Measurements from ENCODE around the gene KLHL36. TPM values are rescaled to one million over a fixed set of nuclear protein-coding genes. Genes with fewer than 3 reads are reported as not detected.
"Not testable (repeated sequence)": the region's sequence is repeated elsewhere in the genome, so short reads cannot be mapped to it uniquely, and the experiment has no call there.

Gene KLHL36
- total RNA-seq, 1 donor from 2014 or later = 59.8 TPM

DNA sequence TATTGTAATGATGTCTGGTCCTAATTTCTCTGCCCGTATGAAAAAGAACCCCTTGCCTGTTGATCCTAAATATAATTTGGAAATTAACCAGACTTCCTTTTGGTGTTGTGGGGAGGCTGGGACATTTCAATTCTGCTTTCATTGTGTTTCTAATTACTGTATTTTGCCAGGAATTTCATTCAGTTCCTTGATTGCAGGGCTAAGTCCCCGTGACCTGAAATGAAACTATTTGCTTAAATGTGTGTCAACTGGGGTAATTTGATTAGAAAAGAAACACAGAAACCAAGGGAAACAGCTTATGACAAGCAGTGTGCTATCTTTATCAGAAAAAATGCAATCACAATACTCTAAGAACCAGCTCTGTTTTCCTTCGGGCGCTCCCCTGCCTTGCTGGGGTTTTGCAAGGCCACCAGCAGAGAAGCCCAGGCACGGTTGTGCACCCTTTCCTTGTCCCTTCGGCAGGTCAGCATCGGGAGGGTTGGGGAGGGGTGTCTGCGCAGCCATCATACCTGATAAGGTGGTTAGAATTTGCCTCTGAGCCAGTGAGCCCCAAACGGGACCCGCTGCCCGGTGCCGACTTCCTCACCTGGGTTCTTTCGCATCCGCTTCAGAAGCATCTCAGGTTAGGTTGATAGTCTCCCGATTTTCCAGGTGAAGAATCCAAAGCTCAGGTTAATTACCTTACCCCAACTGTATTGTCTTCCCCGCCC lies 19.4 kb downstream of the KLHL36 start:
- intact Hi-C loops (cut with micrococcal nuclease) = no loop called here

GRCh38 chr16:84670063-84670462 lies 21.8 kb downstream of the KLHL36 start:
- intact Hi-C loops (cut with micrococcal nuclease) = no loop called here

- intact Hi-C loops (cut with micrococcal nuclease) = loop anchor here (1.0 to 2.0 kb wide), 5 partner anchors 28 to 66 kb away; no protein-coding TSS in a partner anchor
These were observed 24.2 kb downstream of the KLHL36 start for GRCh38 chr16:84672276-84673202.

DNA sequence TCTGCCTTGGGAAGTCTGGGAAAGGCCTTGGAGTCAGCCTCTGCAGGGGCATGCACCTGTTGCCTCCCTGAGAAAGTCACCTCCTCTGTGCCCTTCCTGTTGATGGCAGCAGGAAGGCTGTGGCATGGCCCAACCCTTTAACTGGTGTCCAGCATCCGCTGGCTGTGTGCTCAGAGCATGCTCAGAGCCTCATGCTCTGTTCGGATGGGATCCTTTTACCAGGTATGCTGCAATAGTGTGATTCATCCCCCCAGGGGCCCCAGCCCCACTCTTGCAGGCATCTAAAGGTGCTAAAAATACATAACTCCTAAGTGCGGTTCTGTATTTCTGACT lies 24.9 kb downstream of the KLHL36 start:
- intact Hi-C loops (cut with micrococcal nuclease) = loop anchor here (2.0 kb wide), 1 partner anchor 50 kb away; no protein-coding TSS in a partner anchor

GRCh38 chr16:84673561-84673960 lies 25.2 kb downstream of the KLHL36 start:
- intact Hi-C loops (cut with micrococcal nuclease) = loop anchor here (2.0 kb wide), 1 partner anchor 51 kb away; no protein-coding TSS in a partner anchor

- intact Hi-C loops (cut with micrococcal nuclease) = no loop called here
These were observed 27.1 kb downstream of the KLHL36 start for GRCh38 chr16:84675423-84675822.

GRCh38 chr16:84675884-84676283 lies 27.6 kb downstream of the KLHL36 start:
- intact Hi-C loops (cut with micrococcal nuclease) = no loop called here

- intact Hi-C loops (cut with micrococcal nuclease) = no loop called here
These were observed 28.9 kb downstream of the KLHL36 start for GRCh38 chr16:84677017-84677803.

DNA sequence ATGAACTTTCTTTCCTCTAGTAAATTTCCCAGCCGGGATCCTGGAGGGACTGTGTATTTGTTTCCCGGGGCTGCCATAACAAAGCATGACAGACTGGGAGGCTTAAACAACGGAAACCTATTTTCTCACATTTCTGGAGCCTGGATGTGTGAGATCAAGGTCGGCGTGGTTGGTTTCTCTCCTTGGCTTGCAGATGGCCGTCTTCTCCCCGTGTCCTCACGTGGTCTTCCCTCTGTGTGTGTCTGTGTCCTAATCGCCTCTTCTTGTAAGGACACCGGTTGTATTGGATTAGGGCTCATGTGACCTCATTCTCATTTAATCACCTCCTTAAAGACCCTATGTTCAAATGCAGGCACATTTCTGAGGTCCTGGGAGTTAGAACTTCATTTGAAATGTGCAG lies 29.5 kb downstream of the KLHL36 start:
- intact Hi-C loops (cut with micrococcal nuclease) = no loop called here

- intact Hi-C loops (cut with micrococcal nuclease) = no loop called here
These were observed 30.2 kb downstream of the KLHL36 start for GRCh38 chr16:84678541-84678940.

DNA sequence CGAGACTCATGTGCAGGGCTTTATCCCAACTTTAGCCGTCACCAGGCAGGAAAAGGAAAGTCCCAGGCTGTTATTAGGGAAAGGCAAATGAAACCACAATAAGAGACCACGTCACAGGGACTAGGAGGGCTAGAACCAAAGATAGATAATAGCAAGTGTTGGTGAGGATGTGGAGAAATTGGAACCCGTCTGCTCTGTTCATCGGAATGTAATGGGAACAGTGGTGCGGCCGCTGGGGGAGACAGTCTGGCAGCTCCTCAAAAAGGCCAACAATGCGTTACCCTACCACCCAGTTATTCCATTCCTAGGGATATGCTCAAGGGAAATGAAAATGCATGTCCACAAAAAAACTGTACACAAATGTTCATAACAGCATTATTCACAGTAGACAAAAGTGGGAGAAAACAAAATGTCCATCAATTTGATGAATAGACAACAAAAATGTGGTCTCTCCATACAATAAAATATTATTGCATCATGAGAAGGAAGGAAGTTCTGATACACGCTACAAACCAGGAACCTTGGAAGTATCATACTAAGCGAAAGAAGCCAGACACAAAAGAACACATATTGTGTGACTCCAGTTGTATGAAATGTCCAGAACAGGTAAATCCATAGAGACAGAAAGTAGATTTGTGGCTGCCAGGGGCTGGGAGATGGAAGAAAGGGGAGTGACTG lies 32.0 kb downstream of the KLHL36 start:
- intact Hi-C loops (cut with micrococcal nuclease) = no loop called here

GRCh38 chr16:84680843-84681629 lies 32.7 kb downstream of the KLHL36 start:
- intact Hi-C loops (cut with micrococcal nuclease) = no loop called here

DNA sequence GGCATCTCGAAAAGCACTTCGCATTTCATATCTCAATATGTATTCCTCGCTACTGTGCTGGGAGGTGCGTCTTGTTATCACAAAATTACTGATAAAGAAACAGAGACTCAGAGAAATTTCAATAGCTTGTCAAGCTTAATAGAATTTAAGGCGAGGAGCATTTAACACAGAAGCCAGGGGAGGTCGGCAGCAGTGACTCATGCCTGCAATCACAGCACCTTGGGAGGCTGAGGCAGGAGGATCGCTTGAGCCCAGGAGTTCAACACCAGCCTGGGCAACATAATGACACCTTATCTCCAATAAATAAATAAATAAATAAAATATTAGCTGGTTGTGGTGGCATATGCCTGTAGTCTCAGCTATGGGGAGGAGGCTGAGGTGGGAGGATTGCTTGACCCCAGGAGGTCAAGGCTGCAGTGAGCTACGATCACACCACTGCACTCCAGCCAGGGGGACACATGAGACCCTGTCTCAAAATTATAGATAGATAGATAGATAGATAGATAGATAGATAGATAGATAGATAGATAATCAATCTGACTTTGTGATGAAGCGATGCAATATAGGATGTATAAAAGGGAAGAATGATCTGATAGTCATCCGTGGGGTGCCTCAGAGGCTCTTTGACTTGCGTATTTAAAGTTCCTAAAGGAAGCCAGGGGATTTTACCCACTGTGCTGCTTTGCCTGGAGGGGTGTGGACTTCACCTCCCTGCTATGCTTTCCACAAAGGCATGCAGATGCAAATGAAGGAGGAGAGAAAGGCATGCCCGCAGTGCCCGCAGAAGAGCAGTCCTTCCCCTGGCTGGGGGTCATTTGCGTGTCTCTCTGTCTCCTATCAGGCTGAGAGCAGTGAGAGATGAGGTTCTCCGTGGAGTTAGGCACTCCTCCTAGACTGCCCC lies 35.6 kb downstream of the KLHL36 start:
- intact Hi-C loops (cut with micrococcal nuclease) = no loop called here

GRCh38 chr16:84684592-84684965 lies 36.3 kb downstream of the KLHL36 start:
- intact Hi-C loops (cut with micrococcal nuclease) = no loop called here

DNA sequence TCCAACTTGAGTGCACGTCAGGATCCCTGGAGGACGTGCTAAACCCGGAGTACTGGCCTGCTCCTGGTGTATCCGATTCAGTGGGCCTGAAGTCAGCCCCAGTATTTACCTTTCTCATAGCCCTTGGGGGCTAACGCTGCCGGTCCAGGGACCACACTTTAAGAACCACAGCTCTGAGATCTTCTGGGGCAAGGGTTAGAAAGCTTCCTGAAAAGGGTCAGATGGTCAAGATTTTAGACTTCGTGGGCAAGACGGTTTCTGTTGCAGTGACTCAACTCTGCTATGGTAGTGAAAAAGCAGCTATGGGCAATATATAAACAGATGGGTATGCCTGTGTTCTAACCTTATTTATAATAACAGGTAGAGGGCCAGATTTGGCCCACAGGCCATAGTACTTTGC lies 36.9 kb downstream of the KLHL36 start:
- intact Hi-C loops (cut with micrococcal nuclease) = no loop called here

DNA sequence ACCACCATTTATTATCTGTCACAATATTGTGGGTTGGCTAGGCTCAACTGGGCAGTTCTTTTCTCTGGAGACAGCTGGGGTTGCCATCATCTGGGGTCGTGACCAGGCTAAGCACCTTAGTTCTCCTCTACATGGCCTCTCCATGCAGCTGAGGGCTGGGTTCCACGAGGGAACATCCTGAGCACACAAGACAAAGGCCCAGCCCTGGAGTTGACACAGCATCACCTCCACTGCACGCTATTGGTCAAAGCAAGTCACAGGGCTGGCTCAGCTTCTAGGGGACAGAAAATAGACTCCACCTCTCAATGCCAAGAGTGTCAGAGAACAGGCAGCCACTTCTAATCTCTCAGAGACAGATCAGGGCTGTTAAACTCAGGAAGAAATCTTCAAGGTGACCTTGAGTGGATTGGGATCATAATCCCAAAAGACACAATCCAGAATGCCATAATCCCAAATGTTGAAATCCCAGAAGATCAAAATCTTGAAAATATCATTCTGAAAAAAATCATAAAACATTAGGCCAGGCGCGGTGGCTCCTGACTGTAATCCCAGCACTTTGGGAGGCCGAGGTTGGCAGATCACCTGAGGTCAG lies 38.5 kb downstream of the KLHL36 start:
- intact Hi-C loops (cut with micrococcal nuclease) = no loop called here

GRCh38 chr16:84687715-84688114 lies 39.4 kb downstream of the KLHL36 start:
- intact Hi-C loops (cut with micrococcal nuclease) = no loop called here

DNA sequence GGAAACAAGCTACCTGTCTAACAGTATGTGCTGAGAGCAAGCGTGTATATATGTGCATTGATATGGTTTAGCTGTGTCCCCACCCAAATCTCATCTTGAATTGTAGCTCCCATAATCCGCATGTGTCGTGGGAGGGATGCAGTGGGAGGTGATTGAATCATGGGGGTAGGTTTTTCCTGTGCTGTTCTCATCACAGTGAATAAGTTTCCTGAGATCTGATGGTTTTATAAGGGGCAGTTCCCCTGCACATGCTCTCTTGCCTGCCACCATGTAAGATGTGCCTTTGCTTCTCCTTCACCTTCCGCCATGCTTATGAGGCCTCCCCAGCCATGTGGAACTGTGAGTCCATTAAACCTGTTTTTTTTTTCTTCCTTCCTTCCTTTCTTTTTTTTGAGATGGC lies 39.9 kb downstream of the KLHL36 start:
- intact Hi-C loops (cut with micrococcal nuclease) = not testable (repeated sequence)

GRCh38 chr16:84689111-84689510 lies 40.8 kb downstream of the KLHL36 start:
- intact Hi-C loops (cut with micrococcal nuclease) = no loop called here

Data from T-helper 1 cell treated with Interleukin-12 subunit alpha and Interleukin-12 subunit beta and Interleukin-4 antibody, amounts not matched to agents 30 ng/mL and 1 ng/mL, for 36 hours (primary cell).